ENCODE results near the gene PTPRO.

PTPRO gene

DNA sequence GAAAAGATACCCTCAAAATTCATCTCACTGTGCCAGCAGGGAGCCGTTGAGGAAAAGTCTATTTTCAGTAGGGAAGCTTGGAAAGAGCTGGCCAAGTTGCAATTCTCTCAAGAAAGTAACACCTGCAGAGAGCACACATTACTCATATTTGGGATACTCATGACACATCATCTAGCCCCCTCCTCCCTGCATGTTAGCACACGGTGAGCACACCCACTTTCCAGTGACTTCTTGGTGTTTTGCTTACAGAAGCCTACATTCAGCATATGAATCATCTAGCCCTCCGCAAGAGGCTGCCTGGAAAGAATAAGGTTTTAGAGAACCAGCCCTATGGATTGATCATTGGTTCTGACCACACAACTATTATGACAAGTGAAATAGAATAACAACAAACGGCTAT lies 124.5 kb downstream of the PTPRO start:
- Histone ChIP-seq H3K18ac (ENCODE audit: low read length) (no peak overlapping the region), H3K4me3 (ENCODE audit: low read length) (no peak overlapping the region), H2BK15ac (replicated peaks; ENCODE audit: low read depth) (no peak overlapping the region), H3K56ac (ENCODE audit: low read length) (no peak overlapping the region), H3K27ac (ENCODE audit: low read depth, low read length) (no peak overlapping the region), H2BK5ac (ENCODE audit: low read length) (no peak overlapping the region), H4K5ac (ENCODE audit: low read length) (no peak overlapping the region), H3K23ac (ENCODE audit: low read length) (no peak overlapping the region), H3K79me1 (ENCODE audit: low read length) (no peaks in the 10 kb centered on the region), H3K27me3 (ENCODE audit: insufficient read depth, low read length, poor library complexity) (no peaks in the 10 kb centered on the region), H3K9ac (ENCODE audit: low read length) (no peak overlapping the region), H3K79me2 (ENCODE audit: control insufficient read depth, insufficient read depth, low read length) (no peaks in the 10 kb centered on the region), H3K4me1 (ENCODE audit: control insufficient read depth, low read depth, low read length) (no peaks in the 10 kb centered on the region), H3K4ac (ENCODE audit: low read depth, low read length) (no peak overlapping the region), H2BK120ac (ENCODE audit: low read depth, low read length) (no peak overlapping the region), H3K4me2 (ENCODE audit: low read length) (no peak overlapping the region), H3K36me3 (ENCODE audit: control insufficient read depth, insufficient read depth, low read length) (no peaks in the 10 kb centered on the region), H2AK5ac (ENCODE audit: low read length) (no peak overlapping the region), H4K8ac (ENCODE audit: low read depth, low read length) (no peak overlapping the region)
- DNase-seq = no peak
- WGBS (ENCODE audit: extremely low coverage, insufficient coverage, low lambda C conversion rate) = no CpG with 5 or more reads among the region's 4 CpGs

DNA sequence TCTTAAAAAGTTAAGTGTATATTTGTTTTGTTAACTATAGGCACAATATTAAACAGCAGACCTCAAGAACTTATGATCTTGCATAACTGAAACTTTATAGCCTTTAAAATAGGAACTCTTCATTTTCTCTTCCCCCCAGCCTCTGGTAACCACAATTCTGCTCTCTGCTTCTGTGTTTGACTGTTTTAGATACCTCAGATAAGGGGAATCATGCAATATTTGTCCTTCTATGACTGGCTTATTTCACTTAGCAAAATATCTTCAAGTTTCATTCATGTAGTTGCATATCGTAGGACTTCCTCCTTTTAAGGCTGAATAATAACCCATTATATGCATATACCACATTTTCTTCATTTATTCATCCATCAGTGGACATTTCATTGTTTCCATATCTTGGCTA lies 131.3 kb downstream of the PTPRO start:
- Histone ChIP-seq H3K36me3 (ENCODE audit: control insufficient read depth, insufficient read depth, low read length) (no peaks in the 10 kb centered on the region), H2AK5ac (ENCODE audit: low read length) (no peak overlapping the region), H2BK5ac (ENCODE audit: low read length) (no peak overlapping the region), H3K27me3 (ENCODE audit: insufficient read depth, low read length, poor library complexity) (no peaks in the 10 kb centered on the region), H4K8ac (ENCODE audit: low read depth, low read length) (no peak overlapping the region), H3K4me2 (ENCODE audit: low read length) (no peak overlapping the region), H3K23ac (ENCODE audit: low read length) (no peak overlapping the region), H3K4me1 (ENCODE audit: control insufficient read depth, low read depth, low read length) (no peaks in the 10 kb centered on the region), H2BK15ac (replicated peaks; ENCODE audit: low read depth) (no peak overlapping the region), H3K4me3 (ENCODE audit: low read length) (no peak overlapping the region), H3K18ac (ENCODE audit: low read length) (no peak overlapping the region), H3K79me1 (ENCODE audit: low read length) (no peaks in the 10 kb centered on the region), H3K27ac (ENCODE audit: low read depth, low read length) (no peak overlapping the region), H3K9ac (ENCODE audit: low read length) (no peak overlapping the region), H3K4ac (ENCODE audit: low read depth, low read length) (no peak overlapping the region), H2BK120ac (ENCODE audit: low read depth, low read length) (no peak overlapping the region), H3K56ac (ENCODE audit: low read length) (no peak overlapping the region), H4K5ac (ENCODE audit: low read length) (no peak overlapping the region), H3K79me2 (ENCODE audit: control insufficient read depth, insufficient read depth, low read length) (no peaks in the 10 kb centered on the region)
- no peak for DNase-seq
- WGBS (ENCODE audit: extremely low coverage, insufficient coverage, low lambda C conversion rate) = no CpG with 5 or more reads among the region's 1 CpG

DNA sequence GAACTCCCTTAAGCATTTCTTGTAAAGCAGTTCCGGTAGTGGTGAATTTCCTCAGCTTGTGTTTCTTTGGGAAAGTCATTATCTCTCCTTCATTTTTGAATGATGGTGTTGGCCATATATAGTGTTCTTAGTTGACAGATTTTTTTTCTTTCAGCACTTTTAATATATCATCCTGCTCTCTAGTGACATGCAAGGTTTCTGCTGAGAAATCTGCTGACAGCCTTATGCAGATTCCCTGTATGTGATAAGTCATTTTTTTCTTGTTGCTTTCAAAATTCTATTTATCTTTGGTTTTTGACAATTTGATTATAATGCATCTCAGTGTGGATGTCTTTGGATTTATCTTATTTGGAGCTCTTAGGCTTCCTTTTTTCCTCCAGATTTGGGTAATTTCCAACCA lies 135.7 kb downstream of the PTPRO start:
- no peak overlapping the region for H2BK120ac ChIP-seq (ENCODE audit: low read depth, low read length)
- H3K4ac ChIP-seq (ENCODE audit: low read depth, low read length) = no peak overlapping the region
- H3K36me3 ChIP-seq (ENCODE audit: control insufficient read depth, insufficient read depth, low read length) = no peaks in the 10 kb centered on the region
- no peak overlapping the region for H3K4me2 ChIP-seq (ENCODE audit: low read length)
- H3K27me3 ChIP-seq (ENCODE audit: insufficient read depth, low read length, poor library complexity) = no peaks in the 10 kb centered on the region
- H4K5ac ChIP-seq (ENCODE audit: low read length) = no peak overlapping the region
- no CpG with 5 or more reads among the region's 1 CpG for WGBS (ENCODE audit: extremely low coverage, insufficient coverage, low lambda C conversion rate)
- H3K56ac ChIP-seq (ENCODE audit: low read length) = no peak overlapping the region
- no peak overlapping the region for H2BK15ac ChIP-seq (replicated peaks; ENCODE audit: low read depth)
- no peak overlapping the region for H3K4me3 ChIP-seq (ENCODE audit: low read length)
- DNase-seq = no peak
- no peak overlapping the region for H3K9ac ChIP-seq (ENCODE audit: low read length)
- H3K79me2 ChIP-seq (ENCODE audit: control insufficient read depth, insufficient read depth, low read length) = no peaks in the 10 kb centered on the region
- no peak overlapping the region for H3K23ac ChIP-seq (ENCODE audit: low read length)
- no peaks in the 10 kb centered on the region for H3K79me1 ChIP-seq (ENCODE audit: low read length)
- H4K8ac ChIP-seq (ENCODE audit: low read depth, low read length) = no peak overlapping the region
- H3K18ac ChIP-seq (ENCODE audit: low read length) = no peak overlapping the region
- no peak overlapping the region for H3K27ac ChIP-seq (ENCODE audit: low read depth, low read length)
- H2BK5ac ChIP-seq (ENCODE audit: low read length) = no peak overlapping the region
- no peaks in the 10 kb centered on the region for H3K4me1 ChIP-seq (ENCODE audit: control insufficient read depth, low read depth, low read length)
- H2AK5ac ChIP-seq (ENCODE audit: low read length) = no peak overlapping the region

DNA sequence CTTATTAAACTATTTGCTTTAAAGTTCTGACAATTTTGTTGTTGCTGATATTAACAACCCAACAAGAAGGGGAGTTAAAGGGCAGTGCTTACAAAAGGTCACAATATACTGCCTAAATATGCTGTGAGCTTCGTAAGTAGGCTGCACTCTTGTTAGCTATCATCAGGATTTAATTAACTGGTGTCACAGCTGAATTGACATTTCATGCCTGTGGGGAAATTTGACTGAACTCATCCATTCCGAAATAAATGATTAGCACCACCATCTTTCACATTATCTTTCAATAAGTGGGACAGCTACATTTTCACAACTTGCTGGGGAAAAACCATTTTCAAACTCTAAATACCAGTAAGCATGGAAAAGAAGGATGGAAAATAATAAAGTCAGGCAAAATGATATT lies 146.6 kb downstream of the PTPRO start:
- H3K4me2 ChIP-seq (ENCODE audit: low read length) = no peak overlapping the region
- H2BK5ac ChIP-seq (ENCODE audit: low read length) = no peak overlapping the region
- no peak overlapping the region for H3K4me3 ChIP-seq (ENCODE audit: low read length)
- H3K79me2 ChIP-seq (ENCODE audit: control insufficient read depth, insufficient read depth, low read length) = no peaks in the 10 kb centered on the region
- no peak overlapping the region for H3K56ac ChIP-seq (ENCODE audit: low read length)
- WGBS (ENCODE audit: extremely low coverage, insufficient coverage, low lambda C conversion rate) = no CpG with 5 or more reads among the region's 2 CpGs
- H4K5ac ChIP-seq (ENCODE audit: low read length) = no peak overlapping the region
- no peak overlapping the region for H4K8ac ChIP-seq (ENCODE audit: low read depth, low read length)
- H3K9ac ChIP-seq (ENCODE audit: low read length) = no peak overlapping the region
- H3K27me3 ChIP-seq (ENCODE audit: insufficient read depth, low read length, poor library complexity) = no peaks in the 10 kb centered on the region
- no peaks in the 10 kb centered on the region for H3K36me3 ChIP-seq (ENCODE audit: control insufficient read depth, insufficient read depth, low read length)
- no peak overlapping the region for H2BK120ac ChIP-seq (ENCODE audit: low read depth, low read length)
- H3K4ac ChIP-seq (ENCODE audit: low read depth, low read length) = no peak overlapping the region
- DNase-seq = no peak
- no peak overlapping the region for H3K27ac ChIP-seq (ENCODE audit: low read depth, low read length)
- no peak overlapping the region for H3K23ac ChIP-seq (ENCODE audit: low read length)
- H2BK15ac ChIP-seq (replicated peaks; ENCODE audit: low read depth) = no peak overlapping the region
- no peak overlapping the region for H2AK5ac ChIP-seq (ENCODE audit: low read length)
- H3K79me1 ChIP-seq (ENCODE audit: low read length) = no peaks in the 10 kb centered on the region
- no peak overlapping the region for H3K18ac ChIP-seq (ENCODE audit: low read length)
- no peaks in the 10 kb centered on the region for H3K4me1 ChIP-seq (ENCODE audit: control insufficient read depth, low read depth, low read length)

DNA sequence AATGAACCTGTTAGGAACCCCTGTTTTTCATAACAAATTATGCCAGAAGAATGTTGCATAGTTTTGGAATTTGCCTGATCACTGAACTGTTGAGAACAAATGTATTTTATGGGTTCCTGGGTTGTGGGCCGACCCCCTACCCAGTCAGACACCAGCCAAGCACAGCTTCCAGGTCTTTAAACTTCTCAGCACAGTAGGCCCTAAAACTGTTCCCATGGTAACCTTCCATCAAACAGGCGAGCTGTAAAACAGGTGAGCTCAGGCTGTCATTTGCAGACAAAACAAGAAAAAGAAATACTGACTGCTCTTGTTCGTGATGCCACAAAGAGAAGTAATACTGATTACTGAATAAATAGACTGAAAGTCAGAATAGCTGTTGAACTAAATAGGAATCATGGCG lies 147.0 kb downstream of the PTPRO start:
- Histone ChIP-seq H3K4me1 (ENCODE audit: control insufficient read depth, low read depth, low read length) (no peaks in the 10 kb centered on the region), H2BK120ac (ENCODE audit: low read depth, low read length) (no peak overlapping the region), H3K79me2 (ENCODE audit: control insufficient read depth, insufficient read depth, low read length) (no peaks in the 10 kb centered on the region), H2BK5ac (ENCODE audit: low read length) (no peak overlapping the region), H3K56ac (ENCODE audit: low read length) (no peak overlapping the region), H3K23ac (ENCODE audit: low read length) (no peak overlapping the region), H3K27me3 (ENCODE audit: insufficient read depth, low read length, poor library complexity) (no peaks in the 10 kb centered on the region), H2AK5ac (ENCODE audit: low read length) (no peak overlapping the region), H3K18ac (ENCODE audit: low read length) (no peak overlapping the region), H3K27ac (ENCODE audit: low read depth, low read length) (no peak overlapping the region), H3K36me3 (ENCODE audit: control insufficient read depth, insufficient read depth, low read length) (no peaks in the 10 kb centered on the region), H3K4me3 (ENCODE audit: low read length) (no peak overlapping the region), H3K79me1 (ENCODE audit: low read length) (no peaks in the 10 kb centered on the region), H4K8ac (ENCODE audit: low read depth, low read length) (no peak overlapping the region), H3K4me2 (ENCODE audit: low read length) (no peak overlapping the region), H2BK15ac (replicated peaks; ENCODE audit: low read depth) (no peak overlapping the region), H4K5ac (ENCODE audit: low read length) (no peak overlapping the region), H3K9ac (ENCODE audit: low read length) (no peak overlapping the region), H3K4ac (ENCODE audit: low read depth, low read length) (no peak overlapping the region)
- no CpG with 5 or more reads among the region's 4 CpGs for WGBS (ENCODE audit: extremely low coverage, insufficient coverage, low lambda C conversion rate)
- DNase-seq = peak; percentile 9

DNA sequence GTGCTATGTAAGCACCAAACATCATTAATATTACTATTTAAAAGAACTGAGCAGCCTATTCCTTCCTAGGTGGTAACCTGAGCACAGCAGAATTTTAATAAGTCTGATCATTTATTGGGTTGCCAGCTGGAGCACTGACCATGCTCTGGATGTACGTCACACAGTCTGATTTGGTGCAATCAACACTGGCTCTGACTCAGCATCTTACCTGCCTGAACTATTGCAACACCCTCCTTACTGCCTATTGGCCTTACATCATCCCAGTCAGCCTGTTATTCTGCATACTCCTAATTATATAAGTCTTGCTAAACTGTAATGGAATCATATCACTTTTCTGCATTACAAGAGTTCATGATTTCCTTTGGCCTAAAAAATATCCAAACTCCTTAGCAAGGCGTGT lies 149.7 kb downstream of the PTPRO start:
- no peak overlapping the region for H3K4me3 ChIP-seq (ENCODE audit: low read length)
- H3K23ac ChIP-seq (ENCODE audit: low read length) = no peak overlapping the region
- H2AK5ac ChIP-seq (ENCODE audit: low read length) = no peak overlapping the region
- no peak overlapping the region for H3K18ac ChIP-seq (ENCODE audit: low read length)
- no peaks in the 10 kb centered on the region for H3K79me2 ChIP-seq (ENCODE audit: control insufficient read depth, insufficient read depth, low read length)
- no peaks in the 10 kb centered on the region for H3K36me3 ChIP-seq (ENCODE audit: control insufficient read depth, insufficient read depth, low read length)
- H3K79me1 ChIP-seq (ENCODE audit: low read length) = no peaks in the 10 kb centered on the region
- no peak overlapping the region for H3K27ac ChIP-seq (ENCODE audit: low read depth, low read length)
- H2BK120ac ChIP-seq (ENCODE audit: low read depth, low read length) = no peak overlapping the region
- no peak overlapping the region for H3K4me2 ChIP-seq (ENCODE audit: low read length)
- H3K56ac ChIP-seq (ENCODE audit: low read length) = no peak overlapping the region
- DNase-seq = peak; percentile 3
- no peaks in the 10 kb centered on the region for H3K4me1 ChIP-seq (ENCODE audit: control insufficient read depth, low read depth, low read length)
- no peak overlapping the region for H3K9ac ChIP-seq (ENCODE audit: low read length)
- H2BK15ac ChIP-seq (replicated peaks; ENCODE audit: low read depth) = no peak overlapping the region
- no peak overlapping the region for H3K4ac ChIP-seq (ENCODE audit: low read depth, low read length)
- H4K8ac ChIP-seq (ENCODE audit: low read depth, low read length) = no peak overlapping the region
- WGBS (ENCODE audit: extremely low coverage, insufficient coverage, low lambda C conversion rate) = no CpG with 5 or more reads among the region's 2 CpGs
- H4K5ac ChIP-seq (ENCODE audit: low read length) = no peak overlapping the region
- H2BK5ac ChIP-seq (ENCODE audit: low read length) = no peak overlapping the region
- H3K27me3 ChIP-seq (ENCODE audit: insufficient read depth, low read length, poor library complexity) = no peaks in the 10 kb centered on the region
